ENCODE measurements around the gene GIPC2.

DNA sequence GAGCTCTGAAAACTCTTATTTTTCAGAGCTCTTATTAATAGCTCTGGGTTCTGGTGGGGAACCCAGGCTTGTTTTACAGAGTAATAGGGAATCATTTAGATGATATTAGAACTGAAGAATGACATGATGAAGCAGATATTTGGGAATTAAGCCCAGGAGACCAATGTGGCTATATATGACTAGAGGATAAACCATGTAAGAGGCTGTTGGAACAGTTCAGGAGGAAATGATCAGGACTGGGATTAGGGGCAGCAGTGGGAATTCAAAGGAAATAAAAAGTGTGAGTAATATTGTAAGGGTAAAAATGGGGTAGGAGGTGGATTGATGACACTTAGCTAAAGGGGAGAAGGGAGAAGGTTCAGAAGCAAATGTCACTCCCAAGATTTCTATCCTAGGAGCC is 58.6 kb downstream of the GIPC2 start:
- no peak for TF ChIP-seq POLR2A (IDR thresholded peaks at IDR 0.05)
- TF ChIP-seq, protein P1, sequence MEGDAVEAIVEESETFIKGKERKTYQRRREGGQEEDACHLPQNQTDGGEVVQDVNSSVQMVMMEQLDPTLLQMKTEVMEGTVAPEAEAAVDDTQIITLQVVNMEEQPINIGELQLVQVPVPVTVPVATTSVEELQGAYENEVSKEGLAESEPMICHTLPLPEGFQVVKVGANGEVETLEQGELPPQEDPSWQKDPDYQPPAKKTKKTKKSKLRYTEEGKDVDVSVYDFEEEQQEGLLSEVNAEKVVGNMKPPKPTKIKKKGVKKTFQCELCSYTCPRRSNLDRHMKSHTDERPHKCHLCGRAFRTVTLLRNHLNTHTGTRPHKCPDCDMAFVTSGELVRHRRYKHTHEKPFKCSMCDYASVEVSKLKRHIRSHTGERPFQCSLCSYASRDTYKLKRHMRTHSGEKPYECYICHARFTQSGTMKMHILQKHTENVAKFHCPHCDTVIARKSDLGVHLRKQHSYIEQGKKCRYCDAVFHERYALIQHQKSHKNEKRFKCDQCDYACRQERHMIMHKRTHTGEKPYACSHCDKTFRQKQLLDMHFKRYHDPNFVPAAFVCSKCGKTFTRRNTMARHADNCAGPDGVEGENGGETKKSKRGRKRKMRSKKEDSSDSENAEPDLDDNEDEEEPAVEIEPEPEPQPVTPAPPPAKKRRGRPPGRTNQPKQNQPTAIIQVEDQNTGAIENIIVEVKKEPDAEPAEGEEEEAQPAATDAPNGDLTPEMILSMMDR (IDR thresholded peaks at IDR 0.05) = no peak

Data from sigmoid colon (tissue), 3 donors.